H1 (cell line): ENCODE data around the gene ENTPD1. TPM values are rescaled to one million over a fixed set of nuclear protein-coding genes. Genes with fewer than 3 reads are reported as not detected.

ENCODE experiments used
- CTCF ChIA-PET: fragments of 300-600 bp; sonication (Branson Sonifier 250); formaldehyde crosslinking; loops from one replicate; lab custom pipeline; 2021; ENCODE audit not compliant: partially characterized antibody; lab: Charles Lee
- POLR2A ChIA-PET: fragments of 300-600 bp; sonication (Branson Sonifier 250); formaldehyde crosslinking; loops from one replicate; lab custom pipeline; 2021; ENCODE audit warnings: inconsistent platforms; ENCODE audit not compliant: partially characterized antibody; lab: Charles Lee
- DNase-seq, 2 experiments: peaks; one replicate each; pipeline versions ENCODE4 v3.0.0 to v3.0.0-alpha.2; 2010 to 2022; ENCODE audit warnings: low spot score in 2 of 2, low read depth in 1 of 2, mixed read lengths in 1 of 2
- FAIRE-seq: peaks from 2 replicates; lab custom pipeline; 2011; peaks lifted over from hg19 to GRCh38; lab: Jason Lieb, UNC
- H2AFZ ChIP-seq: 2 replicates; pipeline ENCODE4 v1.8.1; 2012; ENCODE audit warnings: low read length, inconsistent platforms
- H2AK5ac ChIP-seq: 2 replicates; pipeline ENCODE4 v1.6.1; 2013; ENCODE audit warnings: low read depth, low read length
- H2BK120ac ChIP-seq: replicated peaks from 2 replicates; pipeline ENCODE3; 2013; ENCODE audit warnings: low read depth, low read length, inconsistent platforms
- H2BK12ac ChIP-seq: 2 replicates; pipeline ENCODE4 v1.6.1; 2013; ENCODE audit warnings: low read depth, low read length
- H2BK15ac ChIP-seq: 2 replicates; pipeline ENCODE4 v1.6.1; 2013; ENCODE audit warnings: low read length
- H2BK20ac ChIP-seq: 2 replicates; pipeline ENCODE4 v1.6.1; 2013; ENCODE audit warnings: low read length
- H2BK5ac ChIP-seq: 2 replicates; pipeline ENCODE4 v1.6.1; 2013; ENCODE audit warnings: low read depth, low read length
- H3K14ac ChIP-seq: 2 replicates; pipeline ENCODE4 v1.6.1; 2013; ENCODE audit warnings: inconsistent platforms; ENCODE audit not compliant: insufficient read length
- H3K18ac ChIP-seq: 2 replicates; pipeline ENCODE4 v1.6.1; 2013; ENCODE audit warnings: low read length; ENCODE audit errors: extremely low read depth
- H3K23ac ChIP-seq: 2 replicates; pipeline ENCODE4 v1.6.1; 2013; ENCODE audit warnings: inconsistent platforms; ENCODE audit not compliant: insufficient read length
- H3K23me2 ChIP-seq: 2 replicates; pipeline ENCODE4 v1.6.1; 2013; ENCODE audit warnings: low read depth, low read length
- H3K27ac ChIP-seq: 2 replicates; pipeline ENCODE4 v1.6.1; 2011; ENCODE audit warnings: low read depth, low read length, inconsistent platforms
- H3K27me3 ChIP-seq, 4 experiments: replicated peaks in 1 of 4; 1 replicate in 1 of 4; 2 replicates in 3 of 4; pipeline versions ENCODE4 v1.6.1 to v1.8.1; 2011 to 2013; ENCODE audit warnings: low read length in 3 of 4, mild to moderate bottlenecking in 3 of 4, inconsistent platforms in 2 of 4, mixed read lengths in 2 of 4, moderate library complexity in 1 of 4; ENCODE audit not compliant: control insufficient read depth in 3 of 4, insufficient read depth in 3 of 4; ENCODE audit errors: extremely low read depth in 1 of 4
- H3K36me3 ChIP-seq, 4 experiments: 2 replicates each; pipeline versions ENCODE4 v1.6.1 to v1.8.1; 2011 to 2013; ENCODE audit warnings: mild to moderate bottlenecking in 4 of 4, low read length in 3 of 4, moderate library complexity in 2 of 4, control low read depth in 1 of 4, inconsistent platforms in 1 of 4; ENCODE audit not compliant: insufficient read depth in 4 of 4, control insufficient read depth in 2 of 4
- H3K4ac ChIP-seq: replicated peaks from 2 replicates; pipeline ENCODE3; 2013; ENCODE audit warnings: low read length, low read depth, mixed read lengths, inconsistent platforms; ENCODE audit not compliant: insufficient read length
- H3K4me1 ChIP-seq, 4 experiments: replicated peaks in 1 of 4; 1 replicate in 1 of 4; 2 replicates in 3 of 4; pipeline versions ENCODE4 v1.6.1 to v1.8.1; 2011 to 2013; ENCODE audit warnings: low read length in 3 of 4, inconsistent platforms in 2 of 4, mixed read lengths in 1 of 4; ENCODE audit not compliant: insufficient read depth in 4 of 4, control insufficient read depth in 3 of 4
- H3K4me2 ChIP-seq, 2 experiments: 2 replicates each; pipeline versions ENCODE4 v1.6.1 to v1.8.1; 2011 to 2013; ENCODE audit warnings: low read depth in 2 of 2, low read length in 2 of 2, control low read depth in 1 of 2, inconsistent platforms in 1 of 2, mild to moderate bottlenecking in 1 of 2; ENCODE audit not compliant: insufficient read depth in 1 of 2
- H3K4me3 ChIP-seq, 4 experiments: fragments of 200-600, 300-600 bp in 1 of 4; sonication (generic), shearing (Covaris generic), sonication (Bioruptor Twin) in 1 of 4; 2 replicates each; pipeline versions ENCODE4 v1.5.1 to v1.8.1; 2011 to 2016; ENCODE audit warnings: low read length in 4 of 4, low read depth in 3 of 4, control low read depth in 2 of 4, inconsistent platforms in 2 of 4, mild to moderate bottlenecking in 2 of 4, mixed read lengths in 1 of 4, moderate library complexity in 1 of 4; ENCODE audit not compliant: insufficient read depth in 2 of 4; ENCODE audit errors: extremely low read depth in 1 of 4
- H3K56ac ChIP-seq: replicated peaks from 2 replicates; pipeline ENCODE3; 2013; ENCODE audit warnings: low read depth, mild to moderate bottlenecking, mixed read lengths, low read length, inconsistent platforms; ENCODE audit not compliant: insufficient read length
- H3K79me1 ChIP-seq: 2 replicates; pipeline ENCODE4 v1.6.1; 2013; ENCODE audit warnings: low read depth, low read length, control low read depth
- H3K79me2 ChIP-seq, 2 experiments: 2 replicates each; pipeline versions ENCODE4 v1.6.1 to v1.8.1; 2012 to 2013; ENCODE audit warnings: low read length in 2 of 2, mild to moderate bottlenecking in 2 of 2, inconsistent platforms in 1 of 2; ENCODE audit not compliant: insufficient read depth in 2 of 2, control insufficient read depth in 1 of 2
- H3K9ac ChIP-seq, 4 experiments: replicated peaks in 1 of 4; 1 replicate in 1 of 4; 2 replicates in 3 of 4; pipeline versions ENCODE4 v1.6.1 to v1.8.1; 2011 to 2013; ENCODE audit warnings: low read depth in 3 of 4, low read length in 3 of 4, control low read depth in 2 of 4, mild to moderate bottlenecking in 2 of 4, moderate library complexity in 2 of 4, inconsistent platforms in 1 of 4; ENCODE audit errors: extremely low read depth in 1 of 4
- H3K9me3 ChIP-seq, 2 experiments: 2 replicates each; pipeline versions ENCODE4 v1.6.1 to v1.8.1; 2012 to 2013; ENCODE audit warnings: mild to moderate bottlenecking in 2 of 2, moderate library complexity in 2 of 2, control low read depth in 1 of 2, inconsistent platforms in 1 of 2, low read depth in 1 of 2, low read length in 1 of 2, mixed read lengths in 1 of 2; ENCODE audit not compliant: insufficient read depth in 2 of 2
- H4K20me1 ChIP-seq, 2 experiments: replicated peaks in 1 of 2; 2 replicates each; pipeline versions ENCODE3 to v1.8.1; 2011 to 2013; ENCODE audit warnings: inconsistent platforms in 2 of 2, low read length in 2 of 2, mild to moderate bottlenecking in 1 of 2; ENCODE audit not compliant: insufficient read depth in 2 of 2, control insufficient read depth in 1 of 2
- H4K5ac ChIP-seq: 2 replicates; pipeline ENCODE4 v1.6.1; 2013; ENCODE audit warnings: low read length, low read depth, mixed read lengths, inconsistent platforms; ENCODE audit not compliant: insufficient read length
- H4K8ac ChIP-seq: 2 replicates; pipeline ENCODE4 v1.8.0; 2013; ENCODE audit warnings: mild to moderate bottlenecking, moderate library complexity, low read length, inconsistent platforms; ENCODE audit not compliant: insufficient read depth; ENCODE audit errors: extremely low read depth
- H4K91ac ChIP-seq: replicated peaks from 2 replicates; pipeline ENCODE3; 2013; ENCODE audit warnings: low read length, mixed read lengths, inconsistent platforms; ENCODE audit not compliant: insufficient read length
- MAFK ChIP-seq: IDR thresholded peaks from 2 replicates; pipeline ENCODE4 v1.6.1; 2012; ENCODE audit warnings: low read depth, mild to moderate bottlenecking, improper control_type of control experiment, low read length
- RXRA ChIP-seq: IDR thresholded peaks from 2 replicates; pipeline ENCODE4 v1.6.1; 2011; ENCODE audit warnings: low read depth, mild to moderate bottlenecking, low read length, moderate library complexity; ENCODE audit not compliant: insufficient read depth
- WGBS, 2 experiments: shearing (Covaris generic) in 1 of 2; methylation state at CpG; one replicate each; pipeline versions ENCODE4 v1.1.6 to v1.1.7; 2013 to 2015; ENCODE audit warnings: low lambda C conversion rate in 2 of 2, mixed read lengths in 2 of 2, inconsistent platforms in 1 of 2, low coverage in 1 of 2, missing lambda C conversion rate in 1 of 2; ENCODE audit not compliant: insufficient replicate concordance in 2 of 2, insufficient coverage in 1 of 2, insufficient read length in 1 of 2; ENCODE audit errors: extremely low coverage in 1 of 2, missing lambda C conversion rate in 1 of 2; 5-methylcytosine and 5-hydroxymethylcytosine counted together
- polyA plus RNA-seq, 7 experiments: library from polyadenylated mRNA; depleted of rRNA in 3 of 7; stranded (reverse) in 5 of 7; unstranded in 2 of 7; fragments of >200 nt in 5 of 7; fragments of 200-250 nt in 2 of 7; gene quantifications; 1 replicate in 5 of 7; 2 replicates in 1 of 7; 4 replicates in 1 of 7; pipeline versions ENCODE4 v1.2.1 to v1.2.3, GENCODE V29; 2011 to 2013; ENCODE audit warnings: missing spikeins in 2 of 7, mixed read lengths in 2 of 7
- total RNA-seq: library from RNA; stranded (reverse); fragmentation: NEBNext Ultra II Directional; extraction: Animal tissue kit (Norgen Biotek cat#: 25700); gene quantifications from 2 replicates; pipeline ENCODE4 v1.2.1, GENCODE V29; 2021
- TF ChIP-seq, protein P1 (sequence below): IDR thresholded peaks from 2 replicates; pipeline ENCODE4 v1.6.1; 2011; ENCODE audit warnings: low read depth, mild to moderate bottlenecking, low read length; ENCODE audit not compliant: insufficient read depth

The ENTPD1 gene
- total and polyA plus RNA-seq, 2 of the 8 experiments (the other 6 are each of a cell fraction or from before 2014, with no cell fraction given), result 2.2 to 2.5 TPM

DNA sequence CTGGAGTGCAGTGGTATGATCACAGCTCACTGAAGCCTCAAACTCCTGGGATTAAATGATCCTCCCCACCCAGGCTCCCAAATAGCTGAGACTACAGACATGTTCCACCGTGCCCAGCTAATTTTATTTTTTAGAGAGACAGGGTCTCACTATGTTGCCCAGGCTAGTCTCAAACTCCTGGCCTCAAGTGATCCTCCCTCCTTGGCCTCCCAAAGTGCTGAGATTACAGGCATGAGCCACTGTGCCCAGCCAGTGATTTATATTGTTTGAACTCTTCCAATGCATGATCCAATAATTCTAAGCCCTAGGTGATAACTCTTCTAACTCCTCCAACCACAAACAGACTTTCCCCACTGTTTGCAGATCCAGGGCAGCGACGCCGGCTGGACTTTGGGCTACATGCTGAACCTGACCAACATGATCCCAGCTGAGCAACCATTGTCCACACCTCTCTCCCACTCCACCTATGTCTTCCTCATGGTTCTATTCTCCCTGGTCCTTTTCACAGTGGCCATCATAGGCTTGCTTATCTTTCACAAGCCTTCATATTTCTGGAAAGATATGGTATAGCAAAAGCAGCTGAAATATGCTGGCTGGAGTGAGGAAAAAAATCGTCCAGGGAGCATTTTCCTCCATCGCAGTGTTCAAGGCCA, 110.0 kb downstream of the ENTPD1 start:
- no peak for DNase-seq
- H3K56ac ChIP-seq, result no peak overlapping the region
- no peak overlapping the region for H3K4ac ChIP-seq
- CTCF ChIA-PET, result interaction anchor here (1.0 to 5.7 kb wide), 22 partner anchors 14 to 492 kb away, joined by 3 to 63 read pairs (median 5); partner anchors contain the start of gene TCTN3
- FAIRE-seq, result no peak
- no peak overlapping the region for H3K18ac ChIP-seq
- H3K27me3 ChIP-seq, result no peaks in the 10 kb centered on the region
- no peak overlapping the region for H3K4me3 ChIP-seq
- H4K91ac ChIP-seq, result no peak overlapping the region
- no peak overlapping the region for H3K23ac ChIP-seq
- no peaks in the 10 kb centered on the region for H3K4me1 ChIP-seq
- H4K8ac ChIP-seq, result no peak overlapping the region
- no peak overlapping the region for H2AK5ac ChIP-seq
- no peak overlapping the region for H2BK120ac ChIP-seq
- no peaks in the 10 kb centered on the region for H3K79me2 ChIP-seq
- no peak overlapping the region for H2AFZ ChIP-seq
- H3K36me3 ChIP-seq, result peaks cover 0 to 2% (median 0%) of the 10 kb centered on the region in 4 experiments; a peak in 1 of 8 replicates
- POLR2A ChIA-PET, result interaction anchor here (1.6 kb wide), 1 partner anchor 173 kb away, joined by 4 read pairs; the partner anchor contains the start of gene TCTN3
- H3K4me2 ChIP-seq, result no peak overlapping the region
- TF ChIP-seq MAFK, result no peak
- TF ChIP-seq, protein P1, sequence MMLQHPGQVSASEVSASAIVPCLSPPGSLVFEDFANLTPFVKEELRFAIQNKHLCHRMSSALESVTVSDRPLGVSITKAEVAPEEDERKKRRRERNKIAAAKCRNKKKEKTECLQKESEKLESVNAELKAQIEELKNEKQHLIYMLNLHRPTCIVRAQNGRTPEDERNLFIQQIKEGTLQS, result no peak
- TF ChIP-seq RXRA, result no peak
- TF ChIP-seq, all 59 proteins: peak for 0
- Histone ChIP-seq H3K14ac (no peak overlapping the region), H3K9me3 (no peaks in the 10 kb centered on the region), H4K5ac (no peak overlapping the region), H3K79me1 (no peaks in the 10 kb centered on the region), H4K20me1 (no peaks in the 10 kb centered on the region), H2BK20ac (no peak overlapping the region), H2BK12ac (no peak overlapping the region), H2BK15ac (no peak overlapping the region), H3K9ac (no peak overlapping the region), H3K27ac (no peak overlapping the region), H3K23me2 (no peaks in the 10 kb centered on the region), H2BK5ac (no peak overlapping the region)
- 92% methylated on average over 6 of the region's 6 CpGs; no CpG with 5 or more reads in 1 of the 2 experiments for WGBS, 2 experiments
